SU-DHL-6 (cell line): Measurements from ENCODE around the gene GRIA2.

ENCODE experiments used
- EZH2phosphoT487 ChIP-seq: fragments of 200-600 bp; sonication (generic), shearing (Covaris generic); conservative IDR thresholded peaks from 2 replicates; pipeline ENCODE4 v1.6.1; 2018; ENCODE audit warnings: mild to moderate bottlenecking, antibody characterized with exemption, low read length, moderate library complexity, mixed read lengths
- TF ChIP-seq, protein P1 (sequence below): fragments of 200-600 bp; sonication (generic); IDR thresholded peaks from one replicate; pipeline ENCODE4 v1.5.1; 2017; ENCODE audit warnings: antibody characterized with exemption, mild to moderate bottlenecking, low read length, moderate library complexity; ENCODE audit not compliant: insufficient read depth, poor library complexity, severe bottlenecking

GRCh38 chr4:157358851-157359250 lies 138.3 kb downstream of the GRIA2 start:
- TF ChIP-seq EZH2phosphoT487 = no peak
- TF ChIP-seq, protein P1, sequence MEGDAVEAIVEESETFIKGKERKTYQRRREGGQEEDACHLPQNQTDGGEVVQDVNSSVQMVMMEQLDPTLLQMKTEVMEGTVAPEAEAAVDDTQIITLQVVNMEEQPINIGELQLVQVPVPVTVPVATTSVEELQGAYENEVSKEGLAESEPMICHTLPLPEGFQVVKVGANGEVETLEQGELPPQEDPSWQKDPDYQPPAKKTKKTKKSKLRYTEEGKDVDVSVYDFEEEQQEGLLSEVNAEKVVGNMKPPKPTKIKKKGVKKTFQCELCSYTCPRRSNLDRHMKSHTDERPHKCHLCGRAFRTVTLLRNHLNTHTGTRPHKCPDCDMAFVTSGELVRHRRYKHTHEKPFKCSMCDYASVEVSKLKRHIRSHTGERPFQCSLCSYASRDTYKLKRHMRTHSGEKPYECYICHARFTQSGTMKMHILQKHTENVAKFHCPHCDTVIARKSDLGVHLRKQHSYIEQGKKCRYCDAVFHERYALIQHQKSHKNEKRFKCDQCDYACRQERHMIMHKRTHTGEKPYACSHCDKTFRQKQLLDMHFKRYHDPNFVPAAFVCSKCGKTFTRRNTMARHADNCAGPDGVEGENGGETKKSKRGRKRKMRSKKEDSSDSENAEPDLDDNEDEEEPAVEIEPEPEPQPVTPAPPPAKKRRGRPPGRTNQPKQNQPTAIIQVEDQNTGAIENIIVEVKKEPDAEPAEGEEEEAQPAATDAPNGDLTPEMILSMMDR = no peak
